ENCODE data around the gene SLC66A2.
"Not testable (repeated sequence)": the region's sequence is repeated elsewhere in the genome, so short reads cannot be mapped to it uniquely, and the experiment has no call there.

SLC66A2 gene

DNA sequence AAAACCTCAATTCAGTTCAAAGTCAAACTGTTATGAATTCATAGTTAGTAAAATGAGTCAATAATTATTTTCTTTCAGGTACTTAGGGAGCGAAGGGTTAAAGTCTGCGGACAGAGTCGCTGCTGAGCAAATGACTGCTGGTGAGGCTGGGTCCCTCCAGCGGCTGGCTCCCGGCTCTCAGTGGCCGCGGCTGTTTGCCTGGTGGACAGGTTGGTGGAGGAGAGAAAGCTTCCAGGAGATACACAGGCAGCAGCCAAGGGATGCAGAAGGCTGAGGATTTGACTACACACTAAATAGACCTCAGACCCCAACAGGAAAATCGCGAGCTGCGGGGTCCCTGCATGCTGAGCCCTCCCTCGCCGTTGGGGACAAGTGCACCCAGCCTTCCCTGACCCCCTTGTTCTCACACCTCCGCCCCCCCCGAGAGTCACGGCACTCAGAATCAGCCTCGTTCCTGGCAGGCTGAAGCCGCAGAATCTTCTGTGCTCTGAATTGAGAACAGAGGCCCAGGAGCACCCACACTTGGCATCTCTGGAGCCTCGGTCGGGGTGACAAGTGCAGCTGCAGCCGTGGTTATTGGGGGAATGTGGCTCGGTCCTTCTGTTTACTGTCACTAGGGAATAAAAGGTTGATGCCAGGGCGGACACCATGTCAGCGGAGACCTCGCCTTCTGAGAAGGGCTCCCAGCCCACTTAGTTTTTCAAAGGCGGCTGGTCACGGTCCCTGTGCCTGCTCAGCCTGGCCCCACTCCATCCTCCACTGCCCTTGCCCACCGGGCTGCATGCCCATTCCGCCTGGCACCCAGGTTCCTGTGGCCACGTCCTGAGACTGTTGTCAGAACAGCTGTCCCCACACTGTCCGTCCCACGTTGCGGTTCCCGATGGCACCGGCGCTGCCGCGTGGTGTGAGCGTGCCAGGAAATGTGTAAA lies 74.0 kb downstream of the SLC66A2 start:
- no peak for DNase-seq

DNA sequence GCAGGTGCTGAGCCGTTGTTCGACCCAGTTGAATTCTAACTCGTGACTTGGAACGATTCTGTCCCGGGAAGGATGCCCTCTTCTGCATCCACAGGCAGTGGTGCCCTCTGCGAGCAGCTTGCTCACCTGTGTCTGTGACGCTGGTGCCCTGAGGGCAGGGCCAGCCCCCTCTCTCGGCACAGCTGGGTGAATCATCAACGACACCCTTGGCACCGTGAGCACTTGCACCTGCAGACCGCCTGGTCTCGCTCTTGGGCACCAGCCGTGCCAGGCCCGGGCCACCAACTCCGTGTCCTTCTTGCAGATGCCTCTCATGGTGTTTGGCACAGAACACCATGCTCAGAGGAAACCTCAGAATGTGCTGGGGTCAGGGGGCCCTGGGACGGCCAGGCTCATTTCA lies 75.0 kb downstream of the SLC66A2 start:
- no peak for DNase-seq

DNA sequence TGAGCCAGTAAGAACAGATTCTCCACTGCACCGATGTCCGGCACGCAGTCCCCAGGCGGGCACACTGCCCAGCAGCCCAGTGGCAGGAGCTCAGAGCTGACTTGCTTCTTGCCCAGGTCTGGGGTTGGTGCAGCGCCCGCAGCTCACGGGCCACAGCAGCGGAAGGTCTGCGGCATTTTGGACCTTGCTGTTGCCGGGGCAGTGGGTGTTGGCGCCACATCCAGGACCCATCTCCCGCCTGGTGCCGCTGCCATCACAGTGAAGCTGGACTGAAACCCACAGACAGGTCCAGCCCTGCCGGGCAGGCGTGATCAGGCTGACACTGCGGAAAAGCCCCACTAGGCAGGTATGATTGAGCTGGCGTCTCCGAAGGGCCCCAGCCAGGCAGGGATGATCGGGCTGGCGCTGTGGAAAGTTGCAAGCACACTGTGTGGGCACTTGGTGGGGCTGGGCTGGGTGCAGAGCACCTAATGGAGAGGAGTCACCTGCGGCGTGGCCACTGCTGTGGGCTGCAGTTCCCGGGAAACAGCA lies 75.5 kb downstream of the SLC66A2 start:
- no peak for DNase-seq

DNA sequence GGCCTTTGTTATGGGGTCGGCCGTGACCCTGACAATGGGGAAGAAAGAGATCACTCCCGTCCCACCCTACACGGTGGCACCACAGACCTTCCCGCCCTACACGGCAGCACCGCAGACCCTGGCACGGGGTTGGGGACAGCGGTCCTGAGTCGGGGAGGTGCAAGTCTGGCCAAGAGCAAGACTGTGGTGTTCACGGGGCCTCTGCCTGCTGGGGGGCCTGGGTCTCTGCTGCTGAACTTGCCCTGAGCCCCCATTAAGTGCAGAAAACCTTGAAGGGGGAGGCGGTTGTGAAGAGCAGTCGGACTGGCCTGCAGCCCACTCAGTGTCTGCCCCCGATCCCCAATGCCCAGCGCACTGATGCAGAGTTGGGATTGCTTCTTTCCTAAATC lies 75.9 kb downstream of the SLC66A2 start:
- no peak for DNase-seq

DNA sequence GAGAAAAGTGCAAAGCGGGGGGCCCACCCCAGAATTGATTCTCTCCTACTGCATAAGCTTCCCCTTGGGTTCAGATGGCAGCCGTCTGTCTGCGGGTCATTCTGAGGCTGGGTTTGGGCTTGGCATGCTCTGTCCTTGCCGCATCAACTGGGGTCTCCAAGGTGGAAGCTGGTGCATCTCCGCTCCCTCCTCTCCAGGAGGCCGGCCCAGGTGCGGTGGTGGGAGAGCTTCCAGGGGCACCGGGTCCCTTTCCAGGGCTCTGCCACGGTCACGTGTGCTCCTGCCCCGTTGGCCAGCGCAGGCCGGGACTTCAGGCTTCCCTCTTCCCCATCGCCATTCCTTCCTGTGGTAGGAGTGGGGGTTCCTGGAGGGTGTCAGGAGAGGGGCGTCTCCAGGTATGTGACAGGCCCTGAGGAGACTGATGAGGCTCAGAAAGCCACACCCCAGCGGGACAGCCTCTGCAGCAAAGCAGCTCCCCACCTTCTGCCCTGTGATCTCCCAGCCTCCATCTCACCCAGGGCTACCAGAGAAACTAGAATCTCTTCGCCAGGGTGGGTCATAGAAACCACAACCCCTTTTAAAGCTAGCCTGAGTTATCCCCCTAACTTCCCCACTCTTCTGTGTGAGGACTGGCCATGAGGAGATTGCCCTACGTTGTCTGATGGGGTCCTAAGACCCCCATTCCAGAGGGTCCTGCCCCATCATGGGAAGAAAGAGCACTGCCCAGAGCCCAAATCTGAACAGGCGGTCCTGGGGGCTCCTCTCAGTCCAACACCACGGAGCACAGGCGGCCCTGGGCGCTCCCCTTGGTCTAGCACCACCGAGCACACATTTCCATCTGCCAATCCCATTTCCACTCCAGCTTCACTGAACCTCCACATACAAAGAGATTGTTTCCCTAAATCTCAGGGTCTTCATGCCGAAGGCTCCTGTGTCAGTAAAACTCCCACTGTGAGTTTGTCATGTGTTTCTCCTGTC lies 76.6 kb downstream of the SLC66A2 start:
- DNase-seq, result no peak

DNA sequence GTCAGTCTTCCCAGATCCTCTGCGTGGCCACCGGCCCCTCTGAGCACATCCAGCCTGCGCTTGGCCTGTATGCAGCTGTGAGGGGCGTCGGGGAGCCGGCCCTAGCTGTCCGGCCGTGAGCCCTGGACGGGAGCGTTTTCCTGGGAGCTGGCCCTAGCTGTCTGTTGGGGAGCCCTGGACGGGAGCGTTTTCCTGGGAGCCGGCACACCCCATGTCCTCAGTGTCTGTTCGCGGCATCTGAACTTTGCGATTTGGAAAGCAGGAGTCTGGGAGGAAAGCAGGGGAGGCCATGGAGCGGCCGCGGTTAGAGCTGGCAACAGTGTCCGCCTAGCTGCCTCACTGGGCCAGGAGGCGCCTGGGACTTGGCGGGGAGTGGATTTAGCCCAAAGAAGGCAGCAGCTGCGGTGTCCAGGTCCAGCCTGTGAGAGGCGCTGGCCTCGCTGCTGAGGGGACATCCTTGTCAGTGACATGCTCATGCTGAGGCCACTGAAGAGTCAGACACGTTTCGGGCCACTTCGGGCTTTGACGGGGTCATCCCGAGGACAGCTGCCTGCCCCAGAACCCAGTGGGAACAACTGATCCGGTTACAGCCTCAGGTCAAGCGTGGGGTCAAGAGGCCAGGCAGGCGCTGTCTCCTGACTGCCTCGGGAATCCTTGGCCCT lies 77.9 kb downstream of the SLC66A2 start:
- no peak for DNase-seq

DNA sequence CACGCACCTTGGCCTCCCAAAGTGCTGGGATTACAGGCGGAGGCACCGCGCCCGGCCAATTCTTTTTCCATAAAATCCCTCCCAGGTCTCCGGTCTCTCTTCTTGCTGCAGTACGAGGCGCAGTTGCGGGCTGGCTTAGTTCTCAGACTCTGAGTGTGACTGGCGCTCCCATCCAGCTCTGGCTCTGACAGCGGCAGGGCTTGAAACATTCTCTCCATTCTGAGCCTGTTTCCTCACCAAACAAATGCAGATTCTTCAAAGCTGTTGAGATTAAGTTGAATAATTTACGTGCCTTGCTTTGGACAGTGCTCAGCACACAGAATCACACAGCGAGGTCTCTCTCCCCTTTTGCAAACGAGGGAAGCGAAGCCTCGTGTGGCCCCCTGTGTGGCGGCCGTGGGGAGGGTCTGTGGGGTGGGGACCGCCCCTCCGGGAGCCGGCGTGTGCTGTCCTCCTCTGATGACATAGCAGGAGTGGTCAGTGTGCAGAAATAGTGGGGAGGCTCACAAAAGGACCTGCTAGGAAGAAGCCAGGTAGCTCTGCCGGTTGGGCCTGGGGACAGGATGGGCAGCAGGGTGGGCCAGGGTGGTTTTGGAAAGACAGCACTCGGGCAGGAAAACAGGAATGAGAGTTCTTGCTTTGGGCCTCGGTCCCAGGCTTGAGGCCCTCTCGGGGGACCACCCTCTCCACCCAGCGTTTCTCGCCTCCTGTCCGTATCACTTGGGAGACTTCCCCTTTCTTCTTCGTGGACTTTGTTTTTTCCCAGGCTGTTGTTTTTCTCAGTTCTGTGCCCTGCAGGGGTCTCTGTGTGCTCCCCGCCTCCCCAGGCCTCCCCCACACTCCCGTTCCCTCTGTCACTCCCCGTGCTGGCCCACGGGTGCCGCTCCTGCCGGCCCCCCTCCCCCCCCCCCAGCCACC lies 78.7 kb downstream of the SLC66A2 start:
- DNase-seq, result no peak

DNA sequence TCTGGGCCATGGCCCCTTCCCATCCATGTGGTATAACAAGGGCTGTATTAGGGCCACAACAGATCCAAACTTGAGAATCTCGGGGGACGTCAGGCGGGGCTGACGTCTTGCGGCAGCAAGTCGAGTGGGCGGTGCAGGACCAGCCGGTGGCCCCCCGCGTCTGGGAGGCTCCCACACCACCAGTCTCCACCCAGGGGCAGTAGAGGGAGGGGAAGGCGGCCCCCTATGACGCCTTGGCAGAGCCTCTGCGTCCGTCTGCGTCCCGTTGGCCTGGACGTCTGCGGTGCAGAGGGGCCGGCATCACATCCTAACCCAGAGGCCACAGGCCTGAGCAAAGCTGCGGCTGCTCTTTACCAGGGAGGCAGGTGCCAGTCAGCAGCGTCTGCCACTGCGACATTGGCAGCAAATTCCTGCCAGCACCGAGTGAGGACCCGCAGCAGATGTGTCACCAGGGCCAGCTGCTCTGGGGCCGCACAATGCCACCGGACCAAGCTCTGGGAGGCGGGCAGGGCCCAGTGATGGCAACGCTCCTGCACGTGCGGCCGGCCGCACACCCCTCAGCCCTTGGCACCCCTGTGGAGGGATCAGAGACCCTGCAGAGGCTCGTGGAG lies 79.9 kb downstream of the SLC66A2 start:
- DNase-seq, result no peak

DNA sequence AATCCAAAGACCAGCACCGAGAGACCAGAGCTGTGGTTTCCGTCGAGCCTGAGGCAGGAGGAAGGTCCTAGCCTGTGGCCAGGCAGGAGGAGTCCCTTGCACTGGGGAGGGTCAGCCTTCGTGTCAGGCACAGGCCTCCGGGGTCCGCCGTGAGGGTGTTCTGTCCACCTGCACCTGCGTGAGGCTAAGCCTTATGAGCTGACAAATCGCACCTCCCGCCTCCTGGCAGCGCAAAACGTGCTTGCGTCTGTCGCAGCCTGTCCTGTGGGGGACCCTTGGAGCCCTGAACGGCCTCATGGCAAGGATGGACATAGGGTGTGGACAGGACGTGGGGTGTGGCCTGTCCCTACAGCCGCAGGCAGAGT lies 80.4 kb downstream of the SLC66A2 start:
- DNase-seq, result no peak

DNA sequence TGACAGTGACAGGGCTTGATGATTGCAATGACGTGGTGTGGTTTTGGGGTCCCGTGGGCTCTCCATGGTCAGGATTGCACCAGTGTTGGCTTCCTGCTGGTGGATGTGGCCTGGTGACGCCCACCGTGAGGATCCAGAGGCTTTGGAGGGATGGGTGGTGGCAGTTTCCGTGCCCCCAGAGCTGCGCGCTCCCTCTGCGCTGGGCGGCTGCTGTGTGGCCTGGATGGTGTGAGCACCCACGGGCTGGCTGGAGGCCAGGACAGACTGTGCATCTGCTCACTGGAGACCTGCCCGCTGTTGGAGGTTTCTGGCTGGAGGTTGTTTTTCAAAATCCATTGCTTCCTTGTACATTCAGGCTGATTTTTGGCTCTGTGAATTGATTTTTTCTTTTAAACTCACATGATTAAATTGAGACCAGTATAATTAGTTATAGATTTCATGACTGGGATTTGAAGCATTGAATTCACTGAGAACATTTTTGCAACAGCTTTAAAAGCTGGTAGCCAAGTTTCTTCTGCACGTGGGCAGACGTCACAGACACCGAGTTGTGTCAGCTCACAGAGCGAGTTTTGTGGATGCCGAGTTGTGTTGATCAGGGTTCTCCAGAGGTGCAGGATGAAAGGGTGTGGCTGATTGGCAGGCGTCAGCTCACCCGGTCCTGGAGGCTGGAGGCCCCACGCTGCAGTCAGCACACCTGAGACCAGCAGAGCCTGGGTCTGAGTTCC lies 81.0 kb downstream of the SLC66A2 start:
- no peak for DNase-seq

DNA sequence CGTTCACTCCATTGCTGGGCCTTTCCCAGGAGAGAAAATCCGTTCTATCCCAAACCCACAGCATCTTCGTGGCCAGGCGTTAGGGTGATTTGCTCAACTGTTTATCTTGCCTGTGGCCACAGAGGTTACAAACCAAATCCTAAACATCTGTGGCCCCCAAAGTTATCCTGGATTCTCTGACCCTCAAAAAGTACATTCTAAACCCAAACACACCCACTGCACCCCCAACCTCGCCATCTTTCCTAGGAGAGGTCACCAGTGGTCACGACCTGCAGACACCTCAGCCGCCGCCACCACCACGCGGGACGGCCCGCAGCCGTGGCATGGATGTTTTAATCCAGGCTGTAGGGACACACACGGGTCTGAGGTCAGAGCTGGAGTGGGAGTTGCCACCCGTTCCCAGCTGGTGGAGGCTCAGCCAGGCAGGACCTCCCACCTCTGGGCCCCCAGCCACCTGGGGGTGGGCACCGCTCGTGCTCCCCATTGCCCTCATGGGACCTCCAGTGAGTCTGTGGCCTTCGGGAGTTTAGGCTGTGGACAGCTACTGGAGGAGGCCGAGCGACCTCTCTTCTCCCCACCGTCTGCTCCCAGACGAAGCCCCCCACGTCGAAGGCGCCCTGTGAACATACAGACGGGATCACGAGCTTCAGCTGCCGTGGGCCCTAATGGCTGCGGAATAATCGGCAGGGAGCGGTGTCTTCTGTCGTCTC lies 81.7 kb downstream of the SLC66A2 start:
- no peak for DNase-seq

DNA sequence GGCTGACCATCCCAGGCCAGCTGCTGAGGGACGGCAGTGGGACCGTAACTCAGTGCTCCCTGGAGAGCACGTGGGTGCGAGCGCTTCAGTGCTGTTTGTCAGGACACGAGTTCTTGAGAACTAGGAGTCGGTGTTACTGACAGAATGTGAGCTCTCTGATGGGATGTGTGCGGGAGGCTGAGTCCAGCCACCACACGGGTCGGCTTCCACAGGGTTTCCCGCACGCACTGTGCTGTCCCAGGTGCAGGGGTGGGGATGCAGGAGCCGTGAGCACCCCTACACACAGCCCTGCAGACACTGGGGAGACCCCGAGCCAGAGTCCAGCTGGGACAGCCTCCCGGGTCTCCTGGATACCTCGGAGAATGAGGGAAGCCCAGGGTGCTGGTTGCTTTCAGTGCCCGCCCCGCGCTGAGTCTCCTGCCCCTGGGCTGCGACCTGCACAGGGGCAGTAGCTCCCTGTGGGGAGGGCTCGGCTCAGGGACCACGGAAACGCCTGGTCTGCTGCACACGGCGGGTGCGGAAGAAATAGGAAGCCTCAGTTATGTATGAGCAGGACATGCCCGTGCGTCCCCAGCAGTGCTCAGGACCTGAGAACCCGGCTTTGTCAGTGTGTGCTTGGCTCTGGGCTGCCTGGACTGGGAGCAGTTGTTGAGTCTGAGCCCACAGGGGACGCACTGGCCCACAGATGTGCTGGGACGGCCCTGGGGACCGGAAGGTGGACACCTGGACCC lies 82.5 kb downstream of the SLC66A2 start:
- DNase-seq, result no peak

DNA sequence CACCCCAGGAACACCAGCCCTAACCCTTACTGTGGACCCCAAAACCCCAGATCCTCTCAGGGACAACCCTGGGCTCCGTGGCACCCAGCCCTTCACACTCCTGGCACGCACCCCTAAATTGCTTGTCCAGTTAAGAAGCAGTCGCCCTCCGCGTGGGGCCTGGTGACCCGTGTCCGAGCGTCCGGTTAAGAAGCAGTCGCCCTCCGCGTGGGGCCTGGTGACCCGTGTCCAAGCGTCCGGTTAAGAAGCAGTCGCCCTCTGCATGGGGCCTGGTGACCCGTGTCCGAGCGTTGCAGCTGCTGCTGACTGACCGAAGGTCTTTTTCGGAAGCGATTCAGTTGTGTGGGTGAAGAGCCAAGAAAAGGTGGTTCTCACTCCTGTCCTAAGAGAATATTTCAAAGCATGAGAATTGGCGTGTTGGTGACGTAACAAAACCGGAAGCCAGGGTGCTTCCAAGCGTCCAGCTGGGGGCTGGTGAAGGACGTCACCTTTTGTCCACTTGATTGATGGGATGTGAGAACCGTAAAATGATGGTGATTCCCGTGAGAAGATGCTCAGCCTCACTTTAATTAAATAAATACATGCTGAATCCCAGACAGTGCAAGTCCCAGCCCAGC lies 83.2 kb downstream of the SLC66A2 start:
- DNase-seq, result no peak

DNA sequence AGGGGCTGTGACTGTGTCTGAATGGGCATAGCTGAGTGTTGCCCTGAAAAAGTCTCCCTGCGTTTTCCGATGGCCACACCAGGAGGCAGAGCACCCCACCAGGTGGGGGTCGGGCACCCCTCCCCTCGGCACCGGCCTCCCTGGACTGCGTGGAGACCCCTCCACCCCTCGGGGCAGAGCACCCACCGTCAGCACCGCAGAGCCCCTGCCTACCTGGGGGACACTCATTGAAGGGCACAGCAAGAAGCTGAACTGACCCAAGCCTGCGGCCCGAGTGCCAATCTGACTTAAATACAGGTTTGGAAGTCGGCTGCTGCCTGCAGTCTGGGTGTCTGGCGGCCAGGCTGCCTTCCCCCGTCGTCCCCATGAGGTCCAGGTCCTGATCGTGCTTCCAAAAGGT lies 83.8 kb downstream of the SLC66A2 start:
- DNase-seq, result no peak

DNA sequence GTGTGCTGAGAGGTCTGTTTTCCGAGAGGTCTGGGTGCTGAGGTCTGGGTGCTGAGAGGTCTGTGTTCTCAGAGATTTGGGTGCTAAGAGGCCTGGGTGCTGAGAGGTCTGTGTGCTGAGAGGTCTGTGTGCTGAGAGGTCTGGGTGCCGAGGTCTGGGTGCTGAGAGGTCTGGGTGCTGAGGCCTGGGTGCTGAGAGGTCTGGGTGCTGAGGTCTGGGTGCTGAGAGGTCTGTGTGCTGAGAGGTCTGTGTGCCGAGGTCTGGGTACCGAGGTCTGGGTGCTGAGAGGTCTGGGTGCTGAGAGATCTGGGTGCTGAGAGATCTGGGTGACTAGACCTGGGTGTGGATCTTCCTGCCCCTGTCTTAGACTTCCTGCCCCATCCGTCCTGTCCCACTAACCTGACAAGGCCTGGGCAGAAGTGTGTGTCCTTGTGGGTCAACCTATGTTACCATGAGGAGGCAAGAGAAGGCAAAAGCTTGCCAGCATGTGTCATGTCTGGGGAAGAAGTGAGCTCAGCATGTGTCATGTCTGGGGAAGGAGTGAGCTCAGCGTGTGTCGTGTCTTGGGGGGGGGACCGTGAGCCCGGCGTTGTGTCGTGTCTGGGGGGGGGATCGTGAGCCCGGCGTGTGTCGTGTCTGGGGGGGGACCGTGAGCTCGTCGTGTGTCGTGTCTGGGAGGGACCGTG lies 84.4 kb downstream of the SLC66A2 start:
- no peak for DNase-seq

DNA sequence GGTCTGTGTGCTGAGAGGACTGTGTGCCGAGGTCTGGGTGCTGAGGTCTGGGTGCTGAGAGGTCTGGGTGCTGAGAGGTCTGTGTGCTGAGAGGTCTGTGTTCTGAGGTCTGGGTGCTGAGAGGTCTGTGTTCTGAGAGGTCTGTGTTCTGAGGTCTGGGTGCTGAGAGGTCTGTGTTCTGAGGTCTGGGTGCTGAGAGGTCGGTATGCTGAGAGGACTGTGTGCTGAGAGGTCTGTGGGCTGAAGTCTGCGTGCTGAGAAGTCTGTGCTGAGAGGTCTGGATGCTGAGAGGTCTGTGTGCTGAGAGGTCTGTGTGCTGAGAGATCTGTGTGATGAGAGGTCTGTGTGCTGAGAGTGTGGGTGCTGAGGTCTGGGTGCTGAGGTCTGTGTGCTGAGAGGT lies 85.5 kb downstream of the SLC66A2 start:
- DNase-seq, result not testable (repeated sequence)

DNA sequence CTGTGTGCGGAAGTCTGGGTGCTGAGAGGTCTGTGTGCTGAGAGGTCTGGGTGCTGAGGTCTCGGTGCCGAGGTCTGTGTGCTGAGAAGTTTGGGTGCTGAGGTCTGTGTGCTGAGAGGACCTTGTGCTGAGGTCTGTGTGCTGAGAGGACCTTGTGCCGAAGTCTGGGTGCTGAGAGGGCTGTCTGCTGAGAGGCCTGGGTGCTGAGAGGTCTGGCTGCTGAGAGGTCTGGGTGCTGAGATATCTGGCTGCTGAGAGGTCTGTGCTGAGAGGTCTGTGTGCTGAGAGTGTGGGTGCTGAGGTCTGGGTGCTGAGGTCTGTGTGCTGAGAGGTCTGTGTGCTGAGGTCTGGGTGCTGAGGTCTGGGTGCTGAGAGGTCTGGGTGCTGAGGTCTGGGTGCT lies 86.5 kb downstream of the SLC66A2 start:
- not testable (repeated sequence) for DNase-seq
